22Rv1 (cell line): ENCODE data around the gene PREX1.

Source experiments
- H3K27ac ChIP-seq: fragments of 450-650 bp; 2 replicates; pipeline ENCODE4 v1.5.1; 2017
- CTCF ChIP-seq: fragments of 450-650 bp; IDR thresholded peaks from 2 replicates; pipeline ENCODE4 v1.5.1; 2017; ENCODE audit warnings: mild to moderate bottlenecking
- ZFX ChIP-seq: fragments of 450-650 bp; IDR thresholded peaks from 2 replicates; pipeline ENCODE4 v1.6.1; 2017; ENCODE audit warnings: antibody characterized with exemption, borderline replicate concordance

PREX1 gene

GRCh38 chr20:48673507-48673906 lies 154.3 kb downstream of the PREX1 start:
- TF ChIP-seq CTCF (no peak), ZFX (no peak)
- H3K27ac ChIP-seq, result no peak overlapping the region

GRCh38 chr20:48672324-48672723 lies 155.5 kb downstream of the PREX1 start:
- H3K27ac ChIP-seq, result no peak overlapping the region

GRCh38 chr20:48671141-48671540 lies 156.7 kb downstream of the PREX1 start:
- no peak overlapping the region for H3K27ac ChIP-seq
- TF ChIP-seq CTCF (no peak), ZFX (no peak)

More at GRCh38 chr20:48672324-48672723, 155.5 kb downstream of the PREX1 start:
- TF ChIP-seq CTCF (no peak), ZFX (no peak)

- TF ChIP-seq ZFX, result no peak
- no peak for TF ChIP-seq CTCF
- H3K27ac ChIP-seq, result no peak overlapping the region
These were observed 157.7 kb downstream of the PREX1 start for GRCh38 chr20:48669946-48670605.

- TF ChIP-seq CTCF (no peak), ZFX (no peak)
- H3K27ac ChIP-seq, result no peak overlapping the region
These were observed 159.3 kb downstream of the PREX1 start for GRCh38 chr20:48668451-48668946.

- no peak overlapping the region for H3K27ac ChIP-seq
- no peak for TF ChIP-seq CTCF
- no peak for TF ChIP-seq ZFX
These were observed 159.8 kb downstream of the PREX1 start for GRCh38 chr20:48667889-48668413.

- no peak overlapping the region for H3K27ac ChIP-seq
- TF ChIP-seq ZFX (no peak), CTCF (no peak)
These were observed 160.3 kb downstream of the PREX1 start for GRCh38 chr20:48667481-48667880.
